Cardiac muscle cell (in vitro differentiated cells and primary cell): ENCODE results near the gene ZNF217. TPM values are rescaled to one million over a fixed set of nuclear protein-coding genes. Genes with fewer than 3 reads are reported as not detected.
"Not testable (repeated sequence)": the region's sequence is repeated elsewhere in the genome, so short reads cannot be mapped to it uniquely, and the experiment has no call there.

Source experiments
- DNase-seq, 2 donors: peaks; one replicate each; pipeline versions ENCODE4 v3.0.0 to v3.0.0-alpha.2; 2010 to 2017; ENCODE audit warnings: low read depth in 1 of 2, low spot score in 1 of 2
- H3K27ac ChIP-seq: fragments of 200-600 bp; sonication (generic); 2 replicates; pipeline ENCODE4 v1.5.1; 2016
- H3K27me3 ChIP-seq: fragments of 200-600 bp; sonication (generic); 2 replicates; pipeline ENCODE4 v1.6.0; 2016; ENCODE audit warnings: control low read depth
- H3K36me3 ChIP-seq: fragments of 200-600 bp; sonication (generic); 2 replicates; pipeline ENCODE4 v1.5.1; 2016; ENCODE audit warnings: control low read depth
- H3K4me1 ChIP-seq: fragments of 200-600 bp; sonication (generic); 2 replicates; pipeline ENCODE4 v1.8.1; 2017; ENCODE audit warnings: low read depth, mild to moderate bottlenecking, mixed run types
- H3K4me3 ChIP-seq: fragments of 200-600 bp; sonication (generic); 2 replicates; pipeline ENCODE4 v1.5.1; 2016; ENCODE audit warnings: mild to moderate bottlenecking
- H3K9me3 ChIP-seq: fragments of 200-600 bp; sonication (generic); 2 replicates; pipeline ENCODE4 v1.5.1; 2017; ENCODE audit warnings: low read depth, mild to moderate bottlenecking, control low read depth
- polyA plus RNA-seq: library from polyadenylated mRNA; unstranded; fragments of >200 nt; fragmentation: Nextera tagmentation; extraction: Ambion mirVana; gene quantifications from 2 replicates; pipeline ENCODE4 v1.2.1, GENCODE V29; 2016
- total RNA-seq: library from RNA; depleted of rRNA; stranded (reverse); fragments of >200 nt; gene quantifications from 2 replicates; pipeline ENCODE4 v1.2.3, GENCODE V29; 2016
- TF ChIP-seq, protein P1 (sequence below): IDR thresholded peaks from 2 replicates; pipeline ENCODE4 v1.5.1; 2012; ENCODE audit warnings: low read depth, mild to moderate bottlenecking, low read length

The ZNF217 gene
- total and polyA plus RNA-seq, 2 experiments from 2014 or later: 6.1 to 26.3 TPM

GRCh38 chr20:53636540-53637097 lies 43.0 kb upstream of the ZNF217 start:
- Histone ChIP-seq H3K27ac (no peak overlapping the region), H3K36me3 (no peaks in the 10 kb centered on the region), H3K9me3 (no peaks in the 10 kb centered on the region), H3K4me1 (no peaks in the 10 kb centered on the region), H3K4me3 (no peak overlapping the region), H3K27me3 (no peaks in the 10 kb centered on the region)
- TF ChIP-seq, protein P1, sequence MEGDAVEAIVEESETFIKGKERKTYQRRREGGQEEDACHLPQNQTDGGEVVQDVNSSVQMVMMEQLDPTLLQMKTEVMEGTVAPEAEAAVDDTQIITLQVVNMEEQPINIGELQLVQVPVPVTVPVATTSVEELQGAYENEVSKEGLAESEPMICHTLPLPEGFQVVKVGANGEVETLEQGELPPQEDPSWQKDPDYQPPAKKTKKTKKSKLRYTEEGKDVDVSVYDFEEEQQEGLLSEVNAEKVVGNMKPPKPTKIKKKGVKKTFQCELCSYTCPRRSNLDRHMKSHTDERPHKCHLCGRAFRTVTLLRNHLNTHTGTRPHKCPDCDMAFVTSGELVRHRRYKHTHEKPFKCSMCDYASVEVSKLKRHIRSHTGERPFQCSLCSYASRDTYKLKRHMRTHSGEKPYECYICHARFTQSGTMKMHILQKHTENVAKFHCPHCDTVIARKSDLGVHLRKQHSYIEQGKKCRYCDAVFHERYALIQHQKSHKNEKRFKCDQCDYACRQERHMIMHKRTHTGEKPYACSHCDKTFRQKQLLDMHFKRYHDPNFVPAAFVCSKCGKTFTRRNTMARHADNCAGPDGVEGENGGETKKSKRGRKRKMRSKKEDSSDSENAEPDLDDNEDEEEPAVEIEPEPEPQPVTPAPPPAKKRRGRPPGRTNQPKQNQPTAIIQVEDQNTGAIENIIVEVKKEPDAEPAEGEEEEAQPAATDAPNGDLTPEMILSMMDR: no peak
- DNase-seq: no peak

DNA sequence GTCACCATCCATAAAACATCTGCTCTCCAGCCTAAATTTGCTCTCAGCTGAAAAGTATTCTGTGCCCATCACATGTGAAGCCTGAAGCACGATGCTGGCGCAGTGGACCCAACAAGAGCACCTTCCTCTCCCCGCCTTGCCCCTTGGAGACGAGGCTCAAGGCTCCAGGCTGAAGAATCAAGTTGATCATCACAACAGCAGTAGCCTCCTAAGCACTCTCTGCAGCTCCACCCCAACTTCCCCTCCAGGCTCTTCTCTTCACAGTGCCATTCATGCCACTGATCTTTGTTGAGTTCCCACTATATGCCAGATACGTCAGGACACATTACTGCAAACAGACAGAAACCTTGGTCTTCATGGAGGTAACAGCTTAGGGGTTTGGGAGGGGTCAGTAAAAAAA lies 41.6 kb upstream of the ZNF217 start:
- Histone ChIP-seq H3K4me1 (no peaks in the 10 kb centered on the region), H3K36me3 (no peaks in the 10 kb centered on the region), H3K27me3 (no peaks in the 10 kb centered on the region), H3K9me3 (no peaks in the 10 kb centered on the region), H3K27ac (no peak overlapping the region), H3K4me3 (no peak overlapping the region)
- TF ChIP-seq, protein P1: no peak
- DNase-seq: no peak

- DNase-seq: no peak
- TF ChIP-seq, protein P1: no peak
These were observed 38.4 kb upstream of the ZNF217 start for GRCh38 chr20:53631909-53632662.

DNA sequence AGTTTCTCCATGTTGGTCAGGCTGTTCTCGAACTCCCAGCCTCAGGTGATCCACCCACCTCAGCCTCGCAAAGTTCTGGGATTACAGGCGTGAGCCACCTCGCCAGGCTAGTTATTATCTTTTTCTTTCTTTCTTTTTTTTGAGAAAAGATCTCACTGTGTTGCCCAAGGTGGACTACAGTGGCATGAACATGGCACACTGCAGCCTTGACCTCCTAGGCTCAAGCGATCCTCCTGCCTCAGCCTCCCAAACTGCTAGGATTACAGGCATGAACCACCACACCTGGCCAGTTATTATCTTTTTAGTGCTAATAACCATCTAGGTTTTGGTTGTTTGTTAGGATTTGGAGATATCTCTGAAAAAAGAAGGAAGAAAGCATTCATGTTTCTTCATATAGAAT lies 35.8 kb upstream of the ZNF217 start:
- Histone ChIP-seq H3K27me3 (no peaks in the 10 kb centered on the region), H3K36me3 (no peaks in the 10 kb centered on the region), H3K9me3 (no peaks in the 10 kb centered on the region), H3K4me1 (no peaks in the 10 kb centered on the region), H3K27ac (no peak overlapping the region), H3K4me3 (no peak overlapping the region)
- DNase-seq: no peak
- TF ChIP-seq, protein P1: no peak

More at GRCh38 chr20:53631909-53632662, 38.4 kb upstream of the ZNF217 start:
- Histone ChIP-seq H3K36me3 (no peaks in the 10 kb centered on the region), H3K4me3 (no peak overlapping the region), H3K27me3 (no peaks in the 10 kb centered on the region), H3K27ac (no peak overlapping the region), H3K4me1 (no peaks in the 10 kb centered on the region), H3K9me3 (no peaks in the 10 kb centered on the region)

GRCh38 chr20:53628758-53629157 lies 35.1 kb upstream of the ZNF217 start:
- not testable (repeated sequence) for H3K36me3 ChIP-seq, H3K9me3 ChIP-seq, H3K4me3 ChIP-seq, H3K27ac ChIP-seq, H3K4me1 ChIP-seq, DNase-seq, H3K27me3 ChIP-seq

- Histone ChIP-seq H3K4me3 (no peak overlapping the region), H3K36me3 (no peaks in the 10 kb centered on the region), H3K4me1 (peaks cover 9% of the 10 kb centered on the region), H3K9me3 (no peaks in the 10 kb centered on the region), H3K27me3 (no peaks in the 10 kb centered on the region), H3K27ac (no peak overlapping the region)
- no peak for DNase-seq
- TF ChIP-seq, protein P1: no peak
These were observed 34.4 kb upstream of the ZNF217 start for GRCh38 chr20:53628076-53628475.

DNA sequence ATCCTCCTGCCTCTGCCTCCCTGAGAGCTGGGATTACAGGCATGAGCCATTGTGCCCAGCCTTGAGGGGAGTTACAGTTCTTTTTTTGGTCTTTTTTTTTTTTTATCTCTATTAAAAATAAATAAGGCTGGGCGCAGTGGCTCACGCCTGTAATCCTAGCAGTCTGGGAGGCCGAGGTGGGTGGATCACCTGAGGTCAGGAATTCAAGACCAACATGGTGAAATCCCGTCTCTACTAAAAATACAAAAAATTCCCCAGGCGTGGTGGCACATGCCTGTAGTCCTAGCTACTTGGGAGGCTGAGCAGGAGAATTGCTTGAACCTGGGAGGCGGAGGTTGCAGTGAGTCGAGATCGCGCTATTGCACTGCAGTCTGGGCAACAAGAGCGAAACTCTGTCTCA lies 33.4 kb upstream of the ZNF217 start:
- H3K9me3 ChIP-seq, H3K4me3 ChIP-seq, H3K27ac ChIP-seq, H3K27me3 ChIP-seq, DNase-seq, H3K36me3 ChIP-seq: not testable (repeated sequence)
- H3K4me1 ChIP-seq: peaks cover 14% of the 10 kb centered on the region
